Measurements from ENCODE around the gene ABI1.
A peak's percentile ranks its signal among the peaks of the same experiment; 100 is the strongest.

Gene ABI1

DNA sequence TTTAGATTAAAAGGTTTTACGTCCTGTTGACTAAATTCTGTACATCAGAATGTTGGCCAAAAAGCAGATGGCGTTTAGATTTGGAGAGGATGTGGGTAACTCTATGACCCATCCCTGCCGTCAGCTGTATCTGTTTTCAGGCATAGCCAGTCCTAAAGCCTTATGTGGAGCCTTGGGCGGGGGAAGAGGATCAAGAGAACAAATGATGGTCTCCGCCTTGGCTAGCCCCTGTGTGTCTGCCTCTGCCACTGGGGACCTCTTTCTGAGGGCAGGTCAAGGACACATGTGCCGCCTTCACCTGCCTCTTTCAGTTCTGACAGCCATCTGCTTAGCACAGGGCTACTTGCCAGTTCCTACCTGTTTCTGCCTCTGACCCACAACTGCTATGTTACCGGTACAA is 139.2 kb downstream of the ABI1 start:
- no peak for DNase-seq (ENCODE audit: low read depth in 3 of 3, low spot score in 1 of 3)

DNA sequence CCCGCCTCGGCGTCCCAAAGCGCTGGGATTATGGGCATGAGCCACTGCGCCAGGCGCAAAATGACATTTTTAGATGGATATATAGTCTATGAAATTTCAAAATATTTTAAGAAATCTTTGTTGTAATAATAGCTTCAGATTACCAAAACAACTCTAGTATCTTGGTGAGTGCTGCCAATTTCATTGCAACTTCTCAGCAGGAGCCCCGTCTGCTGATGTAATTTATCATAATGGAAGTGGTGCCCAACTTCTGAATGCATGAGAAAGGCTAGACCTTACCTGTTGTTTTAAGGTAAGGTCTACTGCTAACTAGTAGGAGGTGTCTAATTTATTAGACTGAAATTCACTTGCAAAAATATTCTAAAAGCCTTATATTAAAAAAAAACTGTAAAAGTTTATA is 143.3 kb downstream of the ABI1 start:
- no peak for DNase-seq (ENCODE audit: low read depth in 3 of 3, low spot score in 1 of 3)

DNA sequence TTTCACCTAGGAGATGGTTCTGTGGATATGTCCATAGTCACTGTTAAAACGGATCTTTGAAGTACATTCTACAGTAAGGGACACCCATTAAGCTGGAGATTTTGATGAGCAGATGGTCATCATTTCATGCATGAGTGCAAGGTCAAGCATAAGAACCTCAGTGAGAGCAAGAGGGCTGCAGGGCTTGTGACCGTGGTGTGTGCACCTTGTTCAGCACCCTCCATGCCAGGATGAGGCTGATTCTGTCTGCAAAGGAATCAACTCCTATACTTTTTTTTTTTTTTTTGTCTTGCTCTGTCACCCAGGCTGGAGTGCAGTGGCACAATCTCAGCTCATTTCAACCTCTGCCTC is 145.6 kb downstream of the ABI1 start:
- no peak for DNase-seq (ENCODE audit: low read depth in 3 of 3, low spot score in 1 of 3)

DNA sequence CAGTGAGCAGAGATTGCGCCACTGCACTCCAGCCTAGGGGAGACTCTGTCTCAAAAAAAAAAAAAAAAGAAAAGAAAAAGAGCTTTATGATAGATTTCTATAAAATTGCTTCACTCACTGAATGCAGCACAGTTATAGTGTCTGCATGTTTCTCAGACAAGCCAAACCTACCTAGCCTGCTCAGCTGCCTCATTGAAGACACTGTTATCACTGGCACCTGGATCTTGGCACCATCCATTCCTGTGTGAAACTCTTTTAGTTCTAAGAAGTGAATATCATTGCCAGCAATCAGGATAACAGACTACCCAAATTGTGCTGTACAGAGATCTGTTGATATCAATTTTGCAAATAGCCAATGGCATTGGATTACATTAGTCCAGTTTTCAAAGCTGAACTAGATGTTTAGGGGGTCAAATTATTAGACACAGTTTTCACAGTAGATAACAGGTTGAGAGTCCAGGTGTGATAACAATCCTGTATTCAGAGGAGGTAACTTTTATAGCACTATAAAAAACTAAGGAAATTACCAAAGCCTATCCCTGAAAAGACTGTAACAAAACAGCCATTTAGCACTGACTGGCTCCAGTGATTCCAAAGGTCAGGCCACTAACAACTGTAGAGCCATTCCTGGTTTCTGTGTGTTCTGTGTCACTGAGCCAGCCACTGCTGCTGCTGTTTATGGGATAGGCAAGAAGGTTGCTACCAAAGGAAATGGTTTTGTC is 146.2 kb downstream of the ABI1 start:
- no peak for DNase-seq (ENCODE audit: low read depth in 3 of 3, low spot score in 1 of 3)

DNA sequence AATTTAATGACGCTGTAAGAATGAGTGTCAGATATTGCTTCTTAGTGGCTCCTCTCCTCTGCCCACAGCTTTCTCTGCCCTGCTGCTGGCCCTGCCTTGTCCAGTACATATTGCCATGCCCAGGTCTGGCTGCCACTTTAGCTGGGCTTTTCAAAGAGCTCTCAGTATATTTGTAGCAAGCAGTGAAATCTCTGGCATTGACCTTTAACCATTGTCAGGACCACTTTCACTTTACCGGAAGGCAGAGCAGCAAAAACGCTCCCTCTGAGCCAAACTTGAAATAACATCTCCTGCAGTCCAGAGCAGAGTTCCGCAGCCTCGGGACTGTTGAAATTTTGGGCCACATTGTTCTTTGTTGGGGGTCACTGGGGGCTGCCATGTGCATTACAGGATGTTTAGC is 149.4 kb downstream of the ABI1 start:
- no peak for DNase-seq (ENCODE audit: low read depth in 3 of 3, low spot score in 1 of 3)

DNA sequence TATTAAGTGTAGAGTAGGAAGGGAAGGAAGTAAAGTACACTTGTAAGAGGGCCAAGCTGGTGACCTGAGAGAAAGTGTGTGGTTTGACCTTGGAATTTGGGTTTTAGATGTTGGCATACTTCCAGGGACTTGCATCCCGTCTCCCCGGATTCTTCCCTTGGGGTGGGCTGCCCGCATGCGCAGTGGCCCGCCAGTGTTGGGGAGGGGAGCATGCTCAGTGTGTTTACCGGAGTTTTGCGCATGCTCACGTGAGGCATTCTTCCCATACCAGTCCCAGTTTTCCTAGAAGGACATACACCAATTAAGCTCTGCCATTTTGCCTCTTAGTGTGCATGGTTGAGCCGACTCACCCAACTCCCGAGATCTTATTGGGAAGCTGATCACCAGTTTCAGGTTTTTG is 153.8 kb downstream of the ABI1 start:
- DNase-seq (ENCODE audit: low read depth in 3 of 3, low spot score in 1 of 3): no peak

DNA sequence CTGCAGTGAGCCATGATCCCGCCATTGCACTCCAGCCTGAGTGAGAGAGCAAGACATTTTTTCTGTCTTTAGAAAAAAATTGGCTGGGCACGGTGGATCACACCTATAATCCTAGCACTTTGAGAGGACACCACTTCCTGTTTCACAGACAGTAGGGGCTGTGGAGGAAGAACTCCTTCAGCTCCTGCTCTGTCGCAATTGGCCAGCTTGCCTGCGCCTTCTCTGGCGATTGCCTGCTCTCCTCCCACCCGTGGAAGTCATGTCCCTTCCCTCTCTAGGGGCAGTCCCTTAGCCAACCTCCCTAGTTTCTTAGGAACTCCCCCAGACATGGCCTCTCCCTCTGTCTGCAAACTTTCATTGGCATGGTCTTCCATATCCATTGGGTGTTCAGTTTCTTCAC is 154.6 kb downstream of the ABI1 start:
- DNase-seq (ENCODE audit: low read depth in 3 of 3, low spot score in 1 of 3): no peak

DNA sequence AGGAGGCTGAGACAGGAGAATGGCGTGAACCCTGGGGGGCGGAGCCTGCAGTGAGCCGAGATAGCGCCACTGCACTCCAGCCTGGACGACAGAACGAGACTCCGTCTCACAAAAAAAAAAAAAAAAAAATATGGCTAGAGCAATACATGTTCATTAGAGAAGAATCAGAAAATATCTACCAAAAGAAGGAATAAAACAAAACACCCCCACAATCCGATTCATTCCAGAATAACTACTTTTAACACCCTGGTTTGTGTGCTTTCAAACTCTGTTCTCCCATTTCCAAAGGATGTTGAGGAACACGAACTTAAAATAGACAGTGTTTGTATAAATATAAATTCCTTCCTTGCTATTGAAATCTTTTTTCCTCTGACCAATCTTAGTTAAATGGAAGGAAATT is 156.8 kb downstream of the ABI1 start:
- no peak for DNase-seq (ENCODE audit: low read depth in 3 of 3, low spot score in 1 of 3)

DNA sequence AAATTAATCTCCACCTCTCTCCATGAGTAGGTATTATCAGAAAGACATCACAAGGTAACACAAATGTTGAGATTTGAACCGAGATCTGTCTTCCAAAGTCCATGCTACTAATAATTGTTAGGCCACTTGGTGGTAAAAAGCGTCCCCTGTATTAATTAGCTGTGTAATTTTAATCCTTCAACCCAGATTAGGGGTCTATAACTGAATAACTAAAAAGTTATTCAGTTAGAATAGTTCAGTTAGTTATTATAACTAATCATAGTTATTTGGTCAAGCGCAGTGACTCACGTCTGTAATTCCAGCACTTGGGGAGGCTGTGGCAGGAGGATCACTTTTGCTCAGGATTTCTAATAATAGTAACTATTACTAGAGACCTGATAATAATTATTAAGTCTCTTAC is 157.7 kb downstream of the ABI1 start:
- DNase-seq (ENCODE audit: low read depth in 3 of 3, low spot score in 1 of 3): no peak

DNA sequence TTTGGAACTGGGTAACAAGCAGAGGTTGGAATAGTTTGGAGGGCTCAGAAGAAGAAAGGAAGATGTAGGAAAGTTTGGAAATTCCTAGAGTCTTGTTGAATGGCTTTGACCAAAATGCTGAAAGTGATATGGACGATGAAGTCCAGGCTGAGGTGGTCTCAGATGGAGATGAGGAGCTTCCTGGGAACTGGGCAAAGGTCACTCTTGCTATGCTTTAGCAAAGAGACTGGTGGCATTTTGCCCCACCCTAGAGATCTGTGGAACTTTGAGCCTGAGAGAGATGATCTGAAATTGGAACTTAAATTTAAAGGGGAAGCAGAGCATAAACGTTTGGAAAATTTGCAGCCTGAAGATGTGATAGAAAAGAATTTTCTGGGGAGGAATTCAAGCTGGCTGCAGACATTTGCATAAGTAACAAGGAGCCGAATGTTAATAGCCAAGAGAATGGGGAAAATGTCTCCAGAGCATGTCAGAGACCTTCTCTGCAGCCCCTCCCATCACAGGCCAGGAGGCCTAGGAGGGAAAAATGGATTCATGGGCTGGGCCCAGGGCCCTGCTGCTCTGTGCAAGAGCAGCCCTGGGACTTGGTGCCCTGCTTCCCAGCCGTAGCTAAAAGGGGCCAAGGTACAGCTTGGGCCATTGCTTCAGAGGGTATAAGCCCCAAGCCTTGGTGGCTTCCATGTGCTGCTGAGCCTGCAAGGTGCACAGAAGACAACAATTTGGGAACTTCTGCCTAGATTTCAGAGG is 159.7 kb downstream of the ABI1 start:
- DNase-seq (ENCODE audit: low read depth in 3 of 3, low spot score in 1 of 3): no peak

DNA sequence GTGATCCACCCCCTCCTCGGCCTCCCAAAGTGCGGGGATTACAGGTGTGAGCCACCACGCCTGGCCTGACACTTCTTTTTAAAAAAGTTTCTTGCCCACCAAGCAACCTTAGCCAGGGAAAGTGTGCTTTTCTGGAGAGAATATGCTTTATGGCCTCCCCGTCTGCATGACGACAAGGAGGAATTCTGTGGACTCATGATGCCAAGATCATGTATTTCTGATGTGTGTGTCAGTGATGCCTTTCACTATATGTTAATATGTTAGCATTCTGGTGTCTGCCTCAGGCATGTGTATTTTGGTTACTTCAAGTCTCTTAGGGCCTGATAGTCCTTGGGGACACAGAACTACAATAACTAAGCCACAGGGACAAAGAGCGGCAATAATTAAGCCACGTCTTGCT is 161.1 kb downstream of the ABI1 start:
- DNase-seq (ENCODE audit: low read depth in 3 of 3, low spot score in 1 of 3): no peak

DNA sequence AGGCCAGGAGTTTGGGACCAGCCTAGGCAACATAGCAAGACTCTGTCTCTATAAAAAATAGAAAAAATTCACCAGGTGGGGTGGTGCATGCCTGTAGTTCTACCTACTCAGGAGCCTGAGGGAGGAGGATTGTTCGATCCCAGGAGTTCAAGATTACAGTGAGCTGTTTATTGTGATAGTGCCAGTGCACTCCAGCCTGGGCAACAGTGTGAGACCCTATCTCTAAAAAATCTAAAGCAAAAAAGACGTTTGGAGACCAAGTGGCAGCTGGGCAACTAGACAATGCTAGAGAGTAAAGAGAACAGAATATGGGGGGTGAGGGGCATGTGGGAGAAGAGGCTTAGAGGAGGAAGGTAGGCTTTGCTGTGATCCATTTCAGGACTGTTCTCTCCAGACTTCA is 161.8 kb downstream of the ABI1 start:
- DNase-seq (ENCODE audit: low read depth in 3 of 3, low spot score in 1 of 3): no peak

DNA sequence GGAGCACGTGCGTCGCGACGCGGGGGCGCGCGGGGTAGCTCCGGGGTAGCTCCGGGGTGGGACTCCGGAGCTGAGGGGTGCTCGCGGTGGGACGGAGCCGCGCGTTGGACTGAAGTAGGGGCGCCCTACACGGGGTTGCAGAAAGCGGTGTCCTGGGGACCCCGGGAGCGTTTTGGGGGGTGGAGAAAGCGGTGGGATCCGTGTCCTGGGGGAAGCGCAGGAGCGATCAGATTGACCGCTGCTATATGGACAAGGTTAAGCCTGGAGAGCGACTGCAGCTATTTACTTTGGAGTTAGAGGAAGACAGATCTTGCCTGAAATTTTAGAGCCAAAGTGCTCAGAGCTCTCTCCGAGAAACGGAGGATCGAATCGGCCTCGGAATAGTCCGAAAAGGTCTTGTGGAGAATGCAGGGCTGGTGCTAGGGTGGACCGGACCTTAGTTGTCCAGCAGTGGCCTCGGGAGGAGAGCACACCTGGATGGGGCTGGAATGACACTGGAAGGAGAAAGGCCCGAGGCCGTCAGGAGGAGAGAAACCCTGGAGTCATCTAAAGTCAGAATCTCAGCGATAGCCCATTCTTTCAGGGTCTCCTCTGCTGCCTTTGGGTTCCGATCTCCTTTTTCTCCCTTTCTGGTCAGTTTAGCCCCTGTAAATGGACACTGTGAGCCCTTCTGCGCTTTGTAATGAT is 162.7 kb downstream of the ABI1 start:
- no peak for DNase-seq (ENCODE audit: low read depth in 3 of 3, low spot score in 1 of 3)

DNA sequence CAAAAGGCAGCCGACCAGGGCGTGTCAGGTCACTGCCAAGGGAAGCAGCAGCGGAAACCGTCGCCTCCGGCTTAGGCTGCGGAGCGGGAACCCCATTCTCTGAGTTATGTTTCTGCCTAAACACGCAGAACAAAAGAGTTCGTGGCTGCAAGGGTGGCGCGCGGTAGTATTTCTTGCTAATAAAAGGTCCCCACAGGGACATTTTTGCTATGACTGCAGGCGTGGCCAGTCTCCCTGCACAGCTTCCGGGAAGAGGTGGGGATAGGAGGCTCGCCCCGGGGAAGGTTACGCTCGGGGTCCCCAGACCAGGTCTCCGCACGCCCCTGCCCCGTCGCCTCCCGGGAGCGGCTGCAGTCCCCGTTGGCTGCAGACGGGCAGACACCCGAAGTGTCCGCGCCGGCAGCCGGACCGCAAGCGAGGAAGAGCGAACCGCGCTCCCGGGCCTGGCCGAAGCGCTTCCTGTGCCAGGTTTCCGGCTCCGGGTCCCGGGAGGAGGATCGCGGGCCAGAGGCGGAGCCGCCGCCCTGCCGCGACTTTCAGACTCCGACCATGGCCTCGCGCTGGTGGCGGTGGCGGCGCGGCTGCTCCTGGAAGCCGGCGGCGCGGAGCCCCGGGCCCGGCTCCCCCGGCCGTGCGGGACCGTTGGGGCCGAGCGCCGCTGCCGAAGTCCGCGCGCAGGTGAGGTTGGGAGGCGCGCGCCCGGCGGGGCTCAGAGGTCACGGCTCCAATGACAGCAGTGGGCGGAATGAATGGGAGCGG is 163.4 kb downstream of the ABI1 start, which contains the start of gene PDSS1:
Gene PDSS1, plus strand, starts transcription at position 539 of the 759 bp plus-strand sequence. Its CDS starts 11 bp downstream, at position 550.
- peak in 2 of 3 donors; percentile 21 to 56 for DNase-seq (ENCODE audit: low read depth in 3 of 3, low spot score in 1 of 3)

DNA sequence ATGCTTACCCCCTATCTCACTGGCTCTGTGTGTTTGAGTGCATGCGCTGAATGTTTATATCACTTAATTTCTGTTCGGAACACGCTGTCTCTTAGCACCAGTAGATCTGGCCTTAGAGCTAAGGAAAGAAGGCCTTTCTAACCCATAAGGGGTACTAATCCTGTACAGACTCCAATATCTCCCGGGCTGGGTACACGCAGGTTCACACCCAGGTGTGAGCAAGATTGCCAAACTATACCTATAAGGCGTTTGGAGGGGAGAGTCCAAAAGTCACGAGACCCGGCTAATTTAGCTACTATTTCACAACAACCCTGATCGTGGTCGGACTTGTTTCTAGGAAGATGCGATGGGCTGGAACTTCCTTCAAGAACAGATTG is 164.0 kb downstream of the ABI1 start:
- no peak for DNase-seq (ENCODE audit: low read depth in 3 of 3, low spot score in 1 of 3)

Data from stimulated activated CD4-positive, alpha-beta T cell treated with anti-CD3 and anti-CD28 coated beads, TNF-alpha, amount 100 ng/mL, for 1 hour (primary cell).